T-helper 22 cell (primary cell): ENCODE measurements around the gene HDAC6.

Experiments
- DNase-seq: peaks from one replicate; pipeline ENCODE4 v3.0.0-alpha.2; 2020; ENCODE audit warnings: low read depth

Gene HDAC6

DNA sequence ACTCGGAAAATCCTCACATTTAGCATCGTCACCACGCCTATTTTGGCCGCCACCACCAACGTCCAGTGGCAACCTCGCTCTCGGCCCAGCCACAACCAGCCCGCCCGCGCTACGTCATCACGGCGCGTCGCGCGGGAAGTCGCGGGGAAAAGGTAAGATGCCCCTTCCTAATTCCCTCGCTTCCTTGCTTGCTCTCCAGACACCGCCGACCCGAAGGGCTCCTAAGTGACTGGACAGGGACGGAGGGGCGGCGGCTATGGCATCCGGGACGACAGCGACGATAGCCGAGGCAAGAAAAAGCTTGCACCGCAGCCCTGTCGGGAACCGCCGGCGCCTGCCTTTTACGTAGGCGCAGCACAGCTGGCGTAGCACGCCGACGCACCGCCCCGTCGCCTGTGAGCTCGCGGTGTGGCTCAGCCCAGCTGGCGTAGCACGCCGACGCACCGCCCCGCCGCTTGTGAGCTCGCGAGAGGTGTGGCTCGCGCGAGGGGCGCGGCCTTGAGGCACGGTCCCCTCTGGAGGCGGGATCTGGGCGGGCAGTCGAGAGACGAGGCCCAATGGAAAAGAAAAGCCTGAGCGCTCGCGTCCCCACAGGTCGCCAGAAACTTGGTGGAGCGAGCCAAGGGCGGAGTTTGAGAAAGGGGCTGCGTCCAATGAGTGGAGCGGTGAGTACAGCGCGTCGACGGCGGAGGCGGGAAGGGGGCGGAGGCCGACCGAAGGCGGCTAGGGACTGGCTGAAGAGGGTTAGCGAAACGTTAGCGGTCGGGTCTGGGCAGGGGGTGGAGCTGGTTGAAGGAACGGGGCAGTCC lies at the start of gene HDAC6:
HDAC6 (plus strand) TSS at position 788 of the 809 bp plus-strand sequence. CDS start 626 bp downstream, outside the sequence.
- peak; percentile 92 for DNase-seq

DNA sequence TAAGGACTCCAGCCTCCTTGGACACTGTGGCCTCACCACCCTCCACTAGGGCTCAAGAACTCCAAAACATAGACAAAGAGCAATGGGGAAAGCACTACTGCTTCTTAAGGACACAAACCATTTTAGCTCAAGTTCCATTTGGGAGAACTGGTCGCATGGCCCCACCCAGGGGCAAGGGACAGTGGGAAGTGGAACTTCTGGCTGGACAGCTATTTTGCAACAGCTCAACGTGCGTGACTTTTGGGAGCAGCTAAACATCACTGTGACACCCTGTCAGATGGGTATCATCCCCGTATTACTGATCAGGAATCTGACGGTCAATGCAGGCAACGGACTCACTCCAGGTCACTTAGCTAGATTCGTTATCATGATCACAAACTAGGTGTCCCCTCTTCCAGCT lies 49.4 kb upstream of the HDAC6 start:
- no peak for DNase-seq

DNA sequence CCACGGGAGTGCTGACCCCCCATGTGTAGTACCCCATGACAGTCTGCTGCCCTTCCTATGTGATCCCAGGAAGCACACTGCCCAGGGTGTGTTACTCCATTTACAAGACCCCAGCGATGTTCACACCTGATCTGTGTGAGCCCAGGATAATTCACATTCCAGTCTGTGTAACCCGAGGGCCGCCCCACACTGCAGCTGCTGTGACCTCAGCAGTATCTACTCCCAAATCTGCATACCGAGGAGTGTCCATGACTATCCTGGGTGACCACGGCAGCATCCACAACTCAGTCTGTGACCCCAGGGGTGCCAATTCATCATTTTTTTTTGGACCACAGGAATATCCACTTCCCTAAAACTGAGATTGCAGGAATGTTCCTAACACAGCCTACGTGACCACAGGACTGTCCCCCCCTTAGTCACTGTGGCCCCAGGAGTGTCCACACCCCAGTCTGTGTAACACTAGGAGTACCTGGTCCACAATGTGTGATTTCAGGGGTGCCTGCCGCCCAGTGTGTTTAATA lies 48.1 kb upstream of the HDAC6 start:
- DNase-seq, result no peak

DNA sequence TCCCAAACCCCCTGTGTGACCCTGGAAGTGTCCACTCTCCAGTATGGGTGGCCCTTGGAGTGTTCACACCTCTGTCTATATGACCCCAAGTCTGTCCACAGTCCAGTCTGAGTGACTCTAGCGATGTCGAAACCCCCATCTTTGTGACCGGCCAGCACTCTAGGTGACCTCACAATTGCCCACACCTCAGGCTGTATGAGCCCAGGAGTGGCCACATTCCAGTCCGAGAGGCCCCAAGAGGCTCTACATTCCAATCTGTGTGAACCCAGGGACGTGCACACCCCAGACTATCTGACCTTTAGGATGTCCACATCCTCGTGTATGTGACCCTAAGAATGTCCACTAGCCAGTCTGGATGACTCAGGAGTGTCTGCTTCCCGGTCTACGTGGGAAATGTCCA lies 47.6 kb upstream of the HDAC6 start:
- no peak for DNase-seq

DNA sequence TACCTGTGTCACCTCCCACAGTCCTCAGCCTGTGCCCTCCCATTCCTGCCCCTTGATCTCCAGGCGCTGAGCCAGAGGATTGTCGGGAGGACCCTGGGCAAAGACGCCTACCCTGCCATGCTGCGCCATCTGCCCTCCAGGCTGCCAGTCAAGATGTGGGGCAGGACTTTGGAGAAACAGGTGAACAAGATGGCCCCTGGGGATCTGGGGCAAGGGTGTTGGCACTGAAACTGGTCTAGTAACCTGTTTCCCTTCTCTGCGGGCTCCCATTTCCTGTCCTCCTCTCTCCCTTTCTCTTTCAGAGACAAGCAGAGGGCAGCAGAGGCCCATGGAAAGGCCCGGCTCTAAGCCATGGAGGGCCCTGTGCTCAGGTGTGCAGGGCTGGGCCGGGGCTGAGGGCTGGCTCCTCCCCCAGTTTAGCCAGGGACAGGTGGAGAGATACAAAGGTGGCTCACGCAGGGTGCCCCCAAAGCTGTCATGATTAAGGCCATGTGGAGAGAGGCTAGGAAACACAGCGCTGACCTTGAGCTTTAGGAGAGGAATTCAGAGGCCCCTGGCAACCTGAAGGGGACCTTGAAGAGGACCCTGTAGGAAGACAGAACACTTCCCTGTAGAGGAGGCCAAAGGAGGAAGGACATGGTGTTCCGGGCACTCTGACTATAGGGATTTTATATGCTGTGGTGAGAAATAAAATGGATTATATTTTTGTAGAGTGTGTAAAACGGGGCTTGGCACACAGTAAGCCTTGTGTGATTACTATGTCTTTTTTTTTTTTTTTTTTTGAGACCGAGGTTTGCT lies 40.0 kb upstream of the HDAC6 start, which contains the start of gene GLOD5:
GLOD5 (plus strand) TSS at position 74 of the 798 bp plus-strand sequence; CDS start at position 118, 44 bp downstream.
- no peak for DNase-seq

DNA sequence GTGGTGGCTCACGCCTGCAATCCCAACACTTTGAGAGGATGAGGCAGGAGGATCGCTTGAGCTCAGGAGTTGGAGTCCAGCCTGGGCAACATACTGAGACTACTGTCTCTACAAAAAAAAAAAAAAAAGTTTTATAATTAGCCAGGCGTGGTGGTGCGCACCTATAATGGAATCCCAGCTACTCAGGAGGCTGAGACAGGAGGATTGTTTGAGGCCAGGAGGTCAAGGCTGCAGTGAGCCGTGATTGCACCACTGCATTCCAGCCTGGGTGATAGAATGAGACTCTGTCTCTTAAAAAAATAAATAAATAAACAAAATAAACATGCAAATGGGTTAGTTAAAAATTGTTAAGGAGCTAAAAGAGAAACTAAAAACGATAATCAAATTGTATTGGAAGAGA lies 32.6 kb upstream of the HDAC6 start:
- DNase-seq, result no peak

DNA sequence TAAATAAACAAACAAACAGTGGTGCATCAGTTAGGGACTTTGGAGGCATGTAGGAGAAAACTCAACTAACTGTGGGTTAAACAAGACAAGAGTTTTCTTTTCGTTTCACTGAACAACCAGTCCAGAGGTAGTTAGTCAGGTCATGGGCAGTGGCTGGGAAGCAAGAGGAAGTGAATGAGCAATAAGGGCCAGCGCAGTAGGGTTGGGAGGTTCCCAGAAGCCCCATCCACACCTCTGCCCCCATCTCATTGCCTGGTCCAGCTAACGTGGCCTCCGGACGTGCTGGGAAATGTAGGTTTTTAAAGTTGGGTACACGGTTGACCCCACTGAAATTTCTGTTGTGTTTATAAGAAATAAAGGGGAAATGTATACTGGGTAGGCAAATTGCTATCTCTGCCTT lies 31.6 kb upstream of the HDAC6 start:
- DNase-seq, result no peak

DNA sequence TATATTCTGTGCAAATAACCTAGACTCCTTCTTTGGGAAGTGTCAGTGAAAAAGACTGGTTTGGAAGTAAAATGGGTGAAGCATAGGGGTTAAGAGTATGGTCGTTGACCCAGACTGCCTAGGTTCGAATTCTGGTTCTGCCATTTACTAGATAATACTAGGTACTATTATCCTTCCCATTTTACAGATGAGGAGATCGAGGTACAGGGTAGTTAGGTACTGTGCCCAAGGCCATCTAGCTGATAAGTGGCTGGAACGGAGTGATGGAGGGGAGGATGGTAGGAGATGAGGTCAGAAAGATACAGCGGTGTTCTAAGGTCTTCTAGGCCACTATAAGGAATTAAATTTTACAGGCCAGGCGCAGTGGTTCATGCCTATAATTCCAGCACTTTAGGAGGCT lies 29.3 kb upstream of the HDAC6 start:
- DNase-seq, result no peak

DNA sequence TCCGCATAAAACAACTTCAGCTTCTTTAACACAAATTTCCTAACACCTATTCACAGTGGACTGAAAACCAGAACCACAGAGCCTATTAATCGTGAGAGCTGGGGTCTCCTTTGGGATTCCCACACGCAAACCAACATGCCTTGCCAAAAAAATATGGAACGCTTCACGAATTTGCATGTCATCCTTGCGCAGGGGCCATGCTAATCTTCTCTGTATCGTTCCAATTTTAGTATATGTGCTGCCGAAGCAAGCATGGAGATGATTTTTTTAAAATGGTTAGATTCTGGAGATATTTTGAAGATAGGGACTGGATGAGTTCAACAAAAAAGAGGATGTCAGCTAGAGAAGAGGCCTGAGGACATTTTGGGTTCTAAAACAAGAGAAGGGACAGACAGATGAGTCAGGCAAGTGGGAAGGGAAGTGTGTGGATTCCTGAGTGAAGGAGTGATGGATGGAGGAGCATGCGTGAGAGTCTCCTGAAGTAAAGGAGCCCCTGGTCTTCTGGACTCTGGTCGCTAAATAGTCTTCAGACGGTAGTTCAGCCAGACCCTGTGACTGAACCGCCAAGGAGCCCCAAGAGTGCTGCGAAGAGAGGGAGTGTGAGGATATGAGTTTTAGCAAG lies 24.9 kb upstream of the HDAC6 start:
- no peak for DNase-seq

DNA sequence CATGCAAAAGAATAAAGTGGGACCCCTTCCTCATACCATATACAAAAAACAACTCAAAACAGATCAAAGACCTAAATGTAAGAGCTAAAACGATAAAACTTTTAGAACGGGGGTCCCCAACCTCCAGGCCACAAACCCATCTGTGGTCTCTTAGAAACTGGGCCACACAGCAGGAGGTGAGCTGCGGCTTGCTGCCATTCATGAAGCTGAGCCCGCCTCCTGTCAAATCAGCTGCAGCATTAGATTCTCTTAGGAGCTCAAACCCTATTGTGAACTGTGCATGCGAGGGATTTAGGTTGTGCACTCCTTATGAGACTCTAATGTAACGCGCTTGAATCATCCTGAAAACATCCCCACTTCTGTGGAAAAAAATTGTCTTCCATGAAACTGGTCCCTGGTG lies 22.5 kb upstream of the HDAC6 start:
- DNase-seq, result no peak

DNA sequence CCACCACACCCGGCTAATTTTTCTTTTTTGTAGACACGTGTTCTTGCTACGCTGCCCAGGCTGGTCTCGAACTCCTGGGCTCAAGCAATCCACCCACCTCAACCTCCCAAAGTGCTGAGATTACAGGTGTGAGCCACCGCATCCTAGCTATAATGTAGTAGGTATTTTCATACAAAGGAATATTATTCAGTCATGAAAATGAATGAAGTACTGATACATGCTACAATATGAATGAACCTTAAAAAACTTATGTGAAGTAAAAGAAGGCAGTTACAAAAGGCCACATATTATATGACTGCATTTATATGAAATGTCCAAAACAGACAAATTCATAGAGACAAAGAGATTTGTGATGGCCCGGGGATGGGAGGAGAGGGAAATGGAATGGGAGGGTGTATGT lies 20.2 kb upstream of the HDAC6 start:
- no peak for DNase-seq

DNA sequence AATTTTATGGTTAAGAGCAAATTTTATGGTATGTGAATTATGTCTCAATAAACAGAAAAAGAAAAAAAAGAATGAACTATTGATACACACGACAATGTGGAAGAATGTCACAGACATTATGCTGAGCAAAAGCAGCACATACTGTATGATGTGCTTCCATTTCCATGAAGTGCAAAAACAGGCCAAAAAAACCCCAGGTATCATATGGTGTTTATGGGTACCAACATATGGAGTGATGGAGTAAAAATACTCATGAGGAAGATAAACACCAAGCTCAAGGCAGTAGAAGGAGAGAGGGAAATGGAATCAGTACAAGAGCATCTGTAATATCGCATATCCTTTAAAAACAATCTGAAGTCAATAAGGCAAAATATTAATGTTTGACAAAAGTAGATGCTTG lies 19.7 kb upstream of the HDAC6 start:
- DNase-seq, result no peak

DNA sequence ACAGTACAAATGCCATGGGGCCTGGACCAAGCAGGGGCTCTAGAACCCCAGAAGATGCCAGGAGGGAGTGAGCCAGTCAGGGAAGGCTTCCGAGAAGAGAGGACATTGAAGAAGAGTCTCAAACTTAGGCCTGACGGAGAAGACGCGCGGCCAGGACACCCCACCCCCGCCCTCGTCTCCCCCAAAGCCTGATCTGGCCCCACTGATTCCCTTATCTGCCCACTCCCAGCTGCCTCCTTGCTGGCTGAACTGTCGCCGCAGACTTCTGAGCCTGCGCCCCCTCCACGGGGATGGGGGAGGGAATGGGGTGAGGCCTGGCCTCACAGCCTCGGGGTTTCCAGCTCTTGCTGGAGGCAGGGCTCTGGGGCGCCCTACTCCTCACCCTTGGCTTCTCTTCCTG lies 19.1 kb upstream of the HDAC6 start:
- DNase-seq, result no peak

DNA sequence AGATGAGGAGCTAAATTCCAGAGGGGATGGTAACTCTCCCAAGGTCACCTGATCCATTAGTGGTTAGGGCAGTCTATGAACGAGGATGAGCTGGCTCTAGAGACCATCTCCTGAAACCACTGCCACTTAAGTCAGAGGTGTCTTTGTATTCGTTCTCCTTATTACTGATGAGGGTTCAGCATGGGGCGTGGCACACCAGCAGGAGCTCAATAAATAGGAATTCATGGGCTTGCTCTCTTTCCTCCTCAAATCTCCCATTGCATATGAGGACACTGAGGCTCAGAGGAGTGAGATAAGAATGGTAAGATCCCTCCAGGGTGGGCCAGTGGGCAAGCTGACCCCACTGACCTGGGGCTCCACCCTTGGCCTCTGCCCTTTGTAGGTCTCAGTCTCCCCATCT lies 17.1 kb upstream of the HDAC6 start:
- no peak for DNase-seq

DNA sequence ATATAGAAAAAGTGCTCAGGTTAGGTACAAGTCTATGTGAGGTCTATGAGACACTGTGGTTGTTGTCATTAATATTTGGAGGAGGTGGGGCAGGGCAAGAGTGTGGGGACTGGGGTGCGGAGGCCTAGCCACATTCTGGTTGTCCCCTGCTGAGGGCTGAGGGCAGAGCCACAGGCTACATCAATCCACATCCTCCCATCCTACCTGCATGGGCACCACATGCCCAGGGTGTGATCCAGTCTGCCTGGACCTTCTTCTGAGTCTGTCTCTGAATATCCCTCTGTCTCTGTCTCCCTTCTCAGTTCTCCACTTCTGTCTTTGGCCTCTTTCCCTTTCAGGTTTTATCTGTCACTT lies 16.7 kb upstream of the HDAC6 start:
- DNase-seq, result no peak

DNA sequence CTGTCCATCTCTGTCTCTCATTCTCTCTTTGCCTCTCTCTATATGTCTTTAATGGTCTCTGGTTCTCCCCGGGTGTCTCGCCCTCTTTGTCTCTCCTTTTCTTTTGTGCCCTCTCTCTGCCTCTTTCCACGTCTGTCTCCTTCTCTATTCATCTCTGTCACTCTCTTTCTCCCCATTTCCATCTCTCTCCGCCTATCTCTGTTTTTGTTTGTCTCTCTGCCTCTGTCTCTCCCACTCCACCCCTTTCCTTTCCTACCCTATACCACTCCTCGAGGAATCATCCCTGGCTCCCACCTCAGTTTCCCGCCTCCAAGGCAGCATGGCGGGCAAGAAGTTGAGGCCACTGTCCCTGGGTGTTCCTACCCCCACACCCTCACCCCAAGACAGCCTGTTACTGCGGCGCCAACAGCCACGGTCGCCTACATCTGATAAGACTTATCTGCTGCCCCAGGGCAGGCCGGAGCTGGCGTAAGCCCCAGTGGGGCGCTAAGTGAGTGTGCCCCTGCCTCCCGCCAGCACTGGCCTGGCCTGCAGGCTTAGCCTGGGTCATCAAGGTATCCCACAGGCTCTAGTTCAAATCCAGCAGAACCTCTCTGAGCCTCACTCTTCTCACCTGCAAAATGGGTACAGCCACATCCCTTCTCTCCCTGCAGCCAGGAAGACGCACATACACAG lies 16.2 kb upstream of the HDAC6 start:
- DNase-seq, result no peak

DNA sequence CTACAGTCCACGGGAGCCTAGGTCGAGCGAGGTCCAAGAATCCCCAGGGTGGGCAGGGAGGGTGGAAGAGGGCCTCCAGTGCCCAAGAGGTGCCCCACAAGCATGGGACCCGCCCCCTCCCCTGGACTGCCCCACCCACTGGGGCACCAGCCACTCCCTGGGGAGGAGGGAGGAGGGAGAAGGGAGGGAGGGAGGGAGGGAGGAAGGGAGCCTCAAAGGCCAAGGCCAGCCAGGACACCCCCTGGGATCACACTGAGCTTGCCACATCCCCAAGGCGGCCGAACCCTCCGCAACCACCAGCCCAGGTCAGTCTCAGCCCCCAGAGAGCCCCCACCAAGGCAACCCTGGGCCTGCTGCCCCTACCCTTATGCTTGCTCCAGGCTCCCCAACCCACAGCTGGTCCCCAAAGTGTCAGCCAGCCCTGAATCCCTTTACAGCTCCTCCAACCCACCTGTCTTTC lies 15.5 kb upstream of the HDAC6 start, which contains the start of gene GATA1:
GATA1 (plus strand) TSS at position 250 of the 460 bp plus-strand sequence. CDS start 4,520 bp downstream, outside the sequence.
- no peak for DNase-seq

DNA sequence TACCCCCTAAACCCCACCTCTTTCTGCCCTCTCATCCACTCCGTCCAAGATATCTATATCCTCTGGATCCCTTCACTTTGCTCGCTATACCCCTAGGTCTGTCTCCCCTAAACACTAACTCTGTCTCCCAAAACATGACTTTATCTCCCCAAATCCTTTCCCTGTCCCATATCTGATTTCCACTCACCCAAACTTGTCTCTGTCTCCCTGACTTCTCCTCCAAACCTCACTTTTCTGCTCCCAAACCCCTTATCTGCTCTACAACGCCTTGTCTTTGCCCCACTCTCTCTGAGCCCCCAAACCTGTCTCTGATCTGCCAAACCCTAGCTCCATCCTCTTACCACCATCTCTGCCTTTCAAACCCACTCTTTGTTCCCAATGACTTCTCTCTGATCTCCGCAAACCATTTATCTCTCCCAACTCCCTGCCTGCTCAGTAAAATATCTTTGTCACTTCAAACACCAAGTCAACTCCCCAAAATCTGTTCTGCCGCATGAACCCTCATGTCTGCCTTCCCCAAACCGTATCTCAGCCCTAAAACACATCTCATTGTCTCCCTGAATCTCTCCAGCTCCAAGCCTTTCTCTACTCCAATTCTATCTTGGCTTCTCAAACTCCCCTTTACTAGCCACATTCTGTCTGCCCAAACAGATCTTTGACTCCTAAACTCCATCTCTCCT lies 14.9 kb upstream of the HDAC6 start:
- DNase-seq, result no peak

DNA sequence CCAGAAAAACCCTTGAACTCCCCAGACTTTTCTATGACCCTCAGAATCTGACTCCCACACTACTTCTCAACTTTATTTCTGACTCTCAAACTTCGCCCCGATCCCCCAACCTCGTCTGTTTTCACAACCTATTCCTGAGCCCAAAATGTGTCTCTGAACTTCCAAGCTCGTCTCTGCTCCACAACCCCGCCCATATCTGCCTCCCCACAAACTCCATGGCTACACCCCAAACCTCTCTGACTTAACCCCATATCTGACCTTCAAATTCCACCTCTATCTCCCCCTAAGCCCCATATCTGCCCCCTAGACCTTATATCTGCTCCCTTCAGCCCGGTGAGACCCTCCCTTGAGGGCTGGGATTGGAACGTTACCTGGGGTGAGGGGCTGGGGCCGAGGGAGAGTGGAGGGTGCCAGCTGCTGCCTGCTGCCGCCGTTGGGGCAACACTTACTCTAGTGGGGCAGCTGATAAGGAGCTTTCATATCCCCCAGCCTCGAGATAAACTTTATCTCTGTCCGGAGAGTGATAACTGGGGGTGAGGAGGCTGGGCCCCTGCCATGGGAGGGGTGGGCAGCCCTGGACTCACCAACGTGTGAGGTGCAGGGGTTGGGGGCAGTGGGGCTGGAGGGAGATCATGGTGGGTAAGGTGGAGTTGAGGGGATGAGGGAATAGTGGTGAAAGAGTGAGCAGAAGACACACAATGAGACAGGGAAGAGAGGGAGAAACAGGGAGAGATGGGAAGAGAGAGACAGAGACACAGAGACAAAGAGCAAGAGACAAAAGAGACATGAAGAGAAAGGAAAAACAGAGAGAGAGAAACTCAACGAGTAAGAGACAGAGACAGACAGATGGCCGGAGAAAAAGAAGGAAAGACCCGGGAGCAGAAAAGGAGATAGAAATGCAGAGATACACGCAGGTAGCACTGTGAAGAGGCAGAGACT lies 14.1 kb upstream of the HDAC6 start:
- DNase-seq, result no peak
